Measurements from ENCODE around the gene PDCD1.
"Not testable (repeated sequence)": the region's sequence is repeated elsewhere in the genome, so short reads cannot be mapped to it uniquely, and the experiment has no call there.

PDCD1 gene

GRCh38 chr2:241877197-241877685 is 18.5 kb upstream of the PDCD1 start:
- DNase-seq: no peak

DNA sequence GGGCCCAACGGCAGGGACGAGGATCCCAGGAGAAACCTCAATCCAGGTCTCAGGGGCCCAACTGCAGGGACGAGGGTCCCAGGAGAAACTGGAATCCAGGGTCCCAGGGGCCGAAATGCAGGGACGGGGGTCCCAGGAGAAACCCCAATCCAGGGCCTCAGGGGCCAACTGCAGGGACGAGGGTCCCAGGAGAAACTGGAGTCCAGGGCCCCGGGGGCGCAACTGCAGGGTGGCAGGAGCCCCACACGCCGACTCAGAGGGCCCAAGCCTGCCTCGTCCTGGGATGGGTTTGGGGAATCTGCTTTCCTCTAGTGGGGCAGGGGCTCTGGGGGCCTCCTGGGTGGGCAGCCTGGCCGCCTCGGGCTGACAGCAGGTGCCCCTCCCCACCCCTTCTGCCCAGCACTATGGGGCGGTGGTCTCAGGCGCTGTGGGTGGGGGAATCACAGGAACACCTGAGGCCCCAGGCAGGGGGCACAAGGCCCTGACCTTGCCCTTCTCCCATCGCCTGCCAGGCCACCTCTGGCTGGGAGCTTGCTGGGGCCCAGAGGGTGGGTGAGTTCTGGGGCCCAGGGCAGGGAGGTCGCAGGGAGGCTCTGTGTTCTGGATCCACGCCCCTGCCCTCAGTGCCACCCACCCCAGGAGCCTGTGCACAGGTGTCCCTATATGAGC is 18.0 kb upstream of the PDCD1 start:
- DNase-seq: no peak

- DNase-seq: not testable (repeated sequence)
Observed at GRCh38 chr2:241875754-241876527, 17.2 kb upstream of the PDCD1 start.

DNA sequence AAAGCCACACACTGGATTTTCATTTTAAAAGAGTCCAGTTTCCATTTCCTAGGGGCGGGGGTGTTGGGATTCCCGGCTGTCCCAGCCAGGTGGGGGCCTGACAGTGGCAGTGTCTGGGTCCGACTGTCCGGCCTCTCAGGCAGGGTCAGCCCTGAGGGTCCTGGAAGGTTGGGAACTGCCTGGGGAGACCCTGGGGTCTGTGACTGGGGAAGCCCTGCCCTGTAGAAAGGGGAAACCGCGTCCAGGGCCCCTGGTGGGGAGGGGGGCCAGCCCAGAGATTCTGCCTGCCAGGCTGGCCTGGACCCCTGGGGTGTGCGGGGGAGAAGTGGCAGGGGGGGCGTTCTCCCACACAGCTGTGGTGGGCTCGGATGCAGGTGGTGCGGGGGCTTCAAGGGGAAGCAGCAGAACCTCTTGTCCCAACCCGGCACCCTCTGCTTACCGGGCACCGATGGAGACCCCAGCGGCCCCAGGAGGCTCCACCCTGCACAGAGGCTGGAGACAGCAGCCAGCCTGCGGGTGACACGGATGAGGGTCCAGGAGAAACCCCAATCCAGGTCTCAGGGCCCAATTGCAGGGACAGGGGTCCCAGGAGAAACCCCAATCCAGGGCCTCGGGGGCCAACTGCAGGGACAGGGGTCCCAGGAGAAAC is 15.7 kb upstream of the PDCD1 start:
- DNase-seq: no peak

- no peak for DNase-seq
Observed at GRCh38 chr2:241873803-241874110, 15.1 kb upstream of the PDCD1 start.

GRCh38 chr2:241873081-241873802 is 14.5 kb upstream of the PDCD1 start:
- no peak for DNase-seq

- no peak for DNase-seq
Observed at GRCh38 chr2:241872313-241872642, 13.6 kb upstream of the PDCD1 start.

DNA sequence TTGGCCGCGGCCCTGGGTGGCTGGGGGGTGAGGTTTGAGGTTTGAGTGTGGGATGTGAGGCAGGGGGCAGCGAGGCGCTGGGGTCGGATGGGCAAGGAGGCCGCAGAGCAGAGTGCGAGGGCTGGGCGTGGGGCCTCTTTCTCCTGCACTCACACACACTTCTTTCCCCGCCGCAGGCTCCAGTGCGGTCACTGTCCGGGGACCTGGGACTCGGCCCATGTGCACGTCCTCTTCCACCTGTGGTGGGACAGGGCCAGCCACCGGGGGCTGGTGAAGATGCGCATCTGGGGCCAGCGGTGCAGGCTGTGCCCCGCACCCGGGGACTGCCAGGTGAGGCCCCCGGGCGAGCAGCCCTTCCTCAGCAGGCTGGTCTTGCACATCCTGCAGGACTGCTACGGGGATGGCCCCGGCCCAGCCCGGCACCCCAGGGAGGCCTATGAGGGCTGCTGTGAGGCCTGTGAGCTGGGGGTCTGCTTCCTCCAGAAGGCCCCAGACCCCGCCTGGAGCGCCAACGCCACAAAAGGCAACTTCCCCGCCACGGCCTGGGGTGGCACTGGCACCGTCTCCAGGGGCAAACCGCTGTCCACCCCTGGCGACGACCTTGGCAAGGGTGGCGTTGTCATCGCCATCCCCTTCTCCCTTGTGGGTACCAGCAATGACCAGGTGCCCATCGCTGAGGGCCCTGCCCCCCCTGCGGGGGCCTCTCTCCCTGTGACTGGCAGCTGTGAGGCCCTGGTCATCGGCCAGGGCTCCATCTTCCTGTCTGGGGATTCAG is 13.0 kb upstream of the PDCD1 start:
- no peak for DNase-seq

- DNase-seq: no peak
Observed at GRCh38 chr2:241870611-241871537, 12.2 kb upstream of the PDCD1 start.

- DNase-seq: no peak
Observed at GRCh38 chr2:241870081-241870541, 11.4 kb upstream of the PDCD1 start.

DNA sequence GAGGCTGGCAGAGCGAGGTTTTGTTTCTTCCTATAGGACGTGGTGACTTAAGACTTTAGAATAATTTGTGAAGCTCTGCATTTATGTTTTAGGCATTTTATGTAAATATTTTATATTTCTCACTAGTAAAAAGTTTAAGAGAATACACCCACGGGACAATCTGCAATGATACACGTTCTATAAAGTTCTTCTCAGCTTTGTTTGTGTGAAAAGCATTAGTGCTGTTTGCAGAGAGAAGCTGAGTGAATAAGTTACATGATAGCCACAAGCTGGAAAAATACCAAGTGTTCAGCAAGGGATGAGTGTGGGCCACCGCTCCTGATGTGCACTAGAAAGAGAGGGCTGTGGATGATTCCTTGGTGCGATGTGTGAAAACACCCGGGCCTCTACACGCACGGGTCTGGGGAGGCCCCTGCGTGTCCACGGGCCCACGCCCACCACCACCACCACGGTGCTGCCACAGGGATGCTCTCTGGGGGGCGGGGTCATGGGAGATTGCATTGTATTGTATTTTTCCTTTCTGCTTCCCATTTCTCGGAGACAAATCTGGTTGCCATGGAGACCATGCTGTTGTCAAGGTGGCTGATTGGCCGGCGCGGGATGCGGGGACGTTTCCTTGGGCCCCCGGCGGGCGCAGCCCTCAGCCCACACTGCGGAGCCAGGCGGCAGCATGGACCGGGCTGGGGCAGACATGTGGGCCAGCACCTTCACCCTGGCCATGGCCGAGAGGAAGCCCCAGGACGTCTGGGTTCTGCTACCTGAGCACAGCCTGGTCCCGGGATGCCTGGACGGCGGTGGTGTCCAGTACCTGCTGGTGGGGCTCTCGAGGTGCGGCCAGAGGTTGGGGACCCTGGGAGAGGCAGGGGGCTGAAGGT is 10.6 kb upstream of the PDCD1 start, which contains the start of gene RTP5:
Gene RTP5 (plus strand): TSS at position 643 of the 875 bp plus-strand sequence. CDS start 28 bp downstream, at position 671.
- no peak for DNase-seq

DNA sequence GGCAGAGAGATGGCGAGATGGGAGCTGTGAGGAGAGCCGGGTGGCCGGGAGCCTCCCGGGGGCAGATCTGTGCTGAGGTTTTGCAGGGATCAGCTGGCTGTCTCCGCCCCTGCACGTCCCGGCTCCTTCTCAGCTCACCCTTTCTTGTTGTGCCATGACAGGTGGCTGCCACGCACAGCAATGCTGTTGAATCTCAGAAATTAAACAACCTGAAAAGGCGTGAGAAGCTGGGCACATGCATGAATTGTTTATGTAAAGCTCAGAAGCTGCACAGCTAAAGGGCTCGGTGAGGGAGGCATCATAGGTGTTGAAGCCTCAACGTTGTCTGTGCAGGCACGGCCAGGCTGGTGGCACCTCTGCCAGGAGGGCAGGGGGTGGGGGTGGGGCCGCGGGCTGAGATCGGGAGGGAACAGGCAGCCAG is 10.0 kb upstream of the PDCD1 start:
- DNase-seq: no peak

GRCh38 chr2:241867776-241868420 is 9.2 kb upstream of the PDCD1 start:
- DNase-seq: peak; percentile 42

- DNase-seq: no peak
Observed at GRCh38 chr2:241866790-241867645, 8.3 kb upstream of the PDCD1 start.

DNA sequence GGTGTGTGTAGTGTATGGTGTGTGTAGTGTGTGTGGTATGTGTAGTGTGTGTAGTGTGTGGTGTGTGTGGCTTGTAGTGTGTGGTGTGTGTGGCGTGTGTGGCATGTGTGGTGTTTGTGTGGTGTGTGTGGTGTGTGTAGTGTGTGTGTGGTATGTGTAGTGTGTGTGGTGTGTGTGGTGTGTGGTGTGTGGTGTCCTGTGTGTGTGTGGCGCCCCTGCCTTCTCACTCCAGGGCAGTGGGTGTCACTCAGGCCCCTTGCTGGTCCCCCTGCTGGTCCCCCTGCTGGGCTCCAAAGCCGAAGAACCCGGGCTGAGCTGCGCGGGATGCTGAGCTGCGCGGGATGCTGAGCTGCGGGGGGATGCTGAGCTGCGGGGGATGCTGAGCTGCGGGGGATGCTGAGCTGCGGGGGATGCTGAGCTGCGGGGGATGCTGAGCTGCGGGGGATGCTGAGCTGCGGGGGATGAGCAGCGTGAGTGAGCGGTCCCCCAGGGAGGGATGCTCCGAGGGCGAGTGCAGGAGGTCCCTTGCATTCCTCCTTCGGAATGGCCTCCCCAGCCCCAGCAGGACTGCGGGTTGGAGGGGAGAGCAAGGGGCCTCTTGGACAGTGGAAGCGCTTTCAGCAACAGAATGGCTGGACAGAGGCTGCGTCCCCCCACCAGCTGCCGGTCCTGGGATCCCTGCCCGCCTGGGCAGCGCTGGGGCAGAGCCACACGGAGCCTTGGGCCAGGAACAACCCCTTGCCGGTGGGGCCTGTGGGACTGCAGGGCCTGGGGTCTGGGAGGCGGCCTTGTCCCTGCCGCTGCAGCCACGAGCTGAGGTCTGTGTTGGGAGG is 7.5 kb upstream of the PDCD1 start:
- no peak for DNase-seq

DNA sequence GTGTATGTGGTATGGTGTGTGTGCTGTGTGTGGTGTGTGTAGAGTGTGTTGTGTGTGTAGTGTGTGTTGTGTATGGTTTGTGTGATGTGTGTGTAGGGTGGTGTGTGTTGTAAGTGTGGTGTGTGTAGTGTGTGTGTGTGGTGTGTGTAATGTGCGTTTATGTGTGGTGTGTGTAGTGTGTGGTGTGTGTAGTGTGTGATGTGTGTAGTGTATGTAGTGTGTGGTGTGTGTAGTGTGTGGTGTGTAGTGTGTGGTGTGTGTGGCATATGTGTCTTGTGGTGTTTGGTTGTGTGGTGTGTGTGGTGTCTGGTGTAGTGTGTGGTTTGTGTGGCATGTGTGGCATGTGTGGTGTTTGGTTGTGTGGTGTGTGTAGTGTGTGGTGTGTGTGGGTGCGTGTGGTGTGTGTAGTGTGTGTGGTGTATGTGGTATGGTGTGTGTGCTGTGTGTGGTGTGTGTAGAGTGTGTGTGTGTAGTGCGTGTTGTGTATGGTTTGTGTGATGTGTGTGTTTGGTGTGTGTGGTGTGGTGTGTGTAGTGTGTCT is 6.8 kb upstream of the PDCD1 start:
- no peak for DNase-seq

GRCh38 chr2:241864850-241865213 is 6.1 kb upstream of the PDCD1 start:
- no peak for DNase-seq
